Gastroesophageal sphincter (tissue), 3 donors: ENCODE measurements around the gene AASDHPPT.

Experiments used
- CTCF ChIP-seq, 4 experiments: fragments of 200-600 bp in 2 of 4; fragments of 450-650 bp in 2 of 4; sonication (generic) in 1 of 4; IDR thresholded peaks; one replicate each; pipeline ENCODE4 v1.5.1; 2017 to 2019; ENCODE audit warnings: antibody characterized with exemption in 4 of 4, mild to moderate bottlenecking in 2 of 4, moderate library complexity in 2 of 4
- EP300 ChIP-seq: sonication (generic); formaldehyde crosslinking; IDR thresholded peaks from one replicate; pipeline ENCODE4 v1.6.1; 2017; ENCODE audit warnings: antibody characterized with exemption, mild to moderate bottlenecking
- POLR2A ChIP-seq, 2 donors: fragments of 450-650 bp; IDR thresholded peaks; one replicate each; pipeline ENCODE4 v1.6.1; 2017; ENCODE audit warnings: antibody characterized with exemption in 2 of 2, mild to moderate bottlenecking in 2 of 2, moderate library complexity in 1 of 2
- POLR2AphosphoS5 ChIP-seq: sonication (generic); formaldehyde crosslinking; IDR thresholded peaks from one replicate; pipeline ENCODE4 v1.6.1; 2017; ENCODE audit warnings: antibody characterized with exemption

GRCh38 chr11:106127604-106128003 is 50.1 kb downstream of the AASDHPPT start:
- TF ChIP-seq CTCF (IDR thresholded peaks at IDR 0.05) (no peak), POLR2A (IDR thresholded peaks at IDR 0.05) (no peak), EP300 (no peak), POLR2AphosphoS5 (no peak)
